GM12874 (cell line): ENCODE measurements around the gene GPR132.

Experiments used
- CTCF ChIP-seq: IDR thresholded peaks from 2 replicates; pipeline ENCODE4 v1.5.1; 2011; ENCODE audit warnings: low read depth, mild to moderate bottlenecking, control low read depth, low read length, moderate library complexity; ENCODE audit not compliant: insufficient read depth

The GPR132 gene

GRCh38 chr14:105085766-105086165 is 20.5 kb upstream of the GPR132 start:
- no peak for TF ChIP-seq CTCF

DNA sequence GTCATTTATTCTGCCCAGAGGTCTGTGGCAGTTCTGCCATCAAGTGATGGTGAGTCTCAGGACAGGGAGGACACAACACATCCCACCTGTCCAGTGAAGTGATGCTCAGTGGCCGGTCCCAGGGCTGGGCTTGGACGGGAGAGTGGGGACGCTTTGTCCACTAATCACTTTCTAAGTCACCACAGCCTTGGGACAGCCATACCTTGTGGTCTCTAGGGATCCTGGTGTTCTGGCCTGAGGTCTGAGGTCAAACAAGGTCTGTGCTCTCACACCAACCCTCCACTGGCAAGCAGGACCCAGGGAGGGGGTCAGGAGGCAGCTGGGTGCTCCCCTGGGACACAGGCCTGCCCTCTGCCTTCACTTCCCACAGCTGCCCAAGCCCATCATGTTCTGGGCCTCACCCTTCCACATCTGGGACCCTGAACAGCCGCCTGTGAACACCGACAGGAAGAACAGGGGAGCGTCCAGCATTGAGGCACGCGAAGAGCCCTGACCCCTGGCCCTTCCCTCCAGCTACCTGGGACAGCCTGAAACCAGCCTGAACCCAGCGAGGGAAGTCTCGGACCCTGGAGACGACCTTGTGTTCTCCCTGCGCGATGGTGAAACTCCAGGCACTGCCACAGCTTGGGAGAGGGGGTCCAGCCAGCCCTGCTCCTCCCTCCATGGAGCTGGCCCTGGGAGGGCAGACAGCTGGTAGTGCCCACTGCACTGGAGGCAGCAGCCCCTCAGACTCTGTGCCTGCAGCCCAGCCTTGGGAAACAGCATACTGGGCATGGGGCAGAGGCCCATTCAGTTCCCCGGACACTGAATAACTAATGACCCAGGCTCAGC is 19.7 kb upstream of the GPR132 start:
- TF ChIP-seq CTCF, result no peak

GRCh38 chr14:105083926-105084685 is 18.9 kb upstream of the GPR132 start:
- TF ChIP-seq CTCF, result no peak

GRCh38 chr14:105082703-105083102 is 17.5 kb upstream of the GPR132 start:
- no peak for TF ChIP-seq CTCF

DNA sequence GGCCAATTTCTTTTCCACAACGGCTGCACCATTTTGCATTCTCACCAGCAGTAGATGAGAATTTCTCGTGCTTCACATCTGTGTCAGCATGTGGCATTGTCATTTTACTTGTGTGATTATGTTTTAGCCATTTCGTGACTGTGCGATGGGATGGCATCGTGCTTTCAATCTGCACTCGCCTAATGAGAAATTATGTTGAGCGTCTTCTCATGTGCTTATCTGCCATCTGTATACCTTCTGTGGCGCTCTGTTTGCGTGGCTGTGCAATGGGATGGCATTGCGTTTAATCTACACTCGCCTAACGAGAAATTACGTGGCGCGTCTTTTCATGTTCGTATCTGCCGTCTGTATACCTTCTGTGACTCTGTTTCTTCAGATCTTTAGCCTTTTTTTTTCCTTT is 14.9 kb upstream of the GPR132 start:
- TF ChIP-seq CTCF, result no peak

DNA sequence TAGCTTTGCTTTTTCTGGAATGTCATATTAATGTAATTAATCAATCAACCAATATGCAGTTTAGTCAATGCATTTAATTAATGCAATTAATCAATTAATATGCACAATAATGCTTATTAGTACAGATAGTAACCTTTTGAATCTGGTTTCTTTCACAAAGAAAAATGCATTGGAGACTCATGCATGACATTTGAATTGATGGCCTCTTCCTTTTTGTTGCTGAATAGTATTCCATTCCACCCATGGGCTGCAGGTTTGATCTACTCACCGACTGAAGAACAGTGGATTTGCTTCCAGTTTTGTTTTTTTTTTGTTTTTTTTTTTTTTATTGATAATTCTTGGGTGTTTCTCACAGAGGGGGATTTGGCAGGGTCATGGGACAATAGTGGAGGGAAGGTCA is 13.1 kb upstream of the GPR132 start:
- TF ChIP-seq CTCF, result no peak

DNA sequence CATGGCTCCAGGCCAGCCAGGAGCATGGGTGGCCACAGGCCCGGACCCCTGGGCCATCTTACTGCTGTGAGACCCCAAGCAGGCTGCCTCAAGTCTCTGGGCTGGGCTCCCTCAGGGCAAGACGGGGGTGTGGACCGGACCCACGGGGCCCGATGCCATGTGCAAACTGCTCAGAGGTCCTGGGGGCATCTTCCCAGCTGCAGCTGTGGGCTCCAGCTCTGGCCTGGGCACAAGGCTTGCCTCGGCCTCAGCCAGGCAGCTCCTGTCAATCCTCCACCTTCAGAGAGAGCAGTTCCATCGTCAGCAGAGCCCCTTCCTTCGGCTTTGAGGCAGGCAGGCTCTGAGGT is 12.4 kb upstream of the GPR132 start:
- no peak for TF ChIP-seq CTCF
